KG1 (cell line): ENCODE data around the gene ZNF77.
"Not testable (repeated sequence)": the region's sequence is repeated elsewhere in the genome, so short reads cannot be mapped to it uniquely, and the experiment has no call there.

Experiments
- DNase-seq: peaks from one replicate; lab custom pipeline; 2025; lab: John Stamatoyannopoulos, UW

Gene ZNF77

GRCh38 chr19:2970201-2970835 lies 25.5 kb upstream of the ZNF77 start:
- no peak for DNase-seq

- DNase-seq, result no peak
Observed at GRCh38 chr19:2969104-2969504, 24.3 kb upstream of the ZNF77 start.

GRCh38 chr19:2967972-2968371 lies 23.2 kb upstream of the ZNF77 start:
- DNase-seq, result no peak

GRCh38 chr19:2964874-2965273 lies 20.1 kb upstream of the ZNF77 start:
- DNase-seq, result no peak

- DNase-seq, result not testable (repeated sequence)
Observed at GRCh38 chr19:2963631-2964030, 18.9 kb upstream of the ZNF77 start.

GRCh38 chr19:2963122-2963521 lies 18.4 kb upstream of the ZNF77 start:
- DNase-seq, result no peak

- DNase-seq, result peak; percentile 67
Observed at GRCh38 chr19:2962018-2962670, 17.4 kb upstream of the ZNF77 start.

GRCh38 chr19:2960120-2960519 lies 15.3 kb upstream of the ZNF77 start:
- no peak for DNase-seq

- no peak for DNase-seq
Observed at GRCh38 chr19:2957160-2957559, 12.4 kb upstream of the ZNF77 start.

- DNase-seq, result no peak
Observed at GRCh38 chr19:2952953-2953481, 8.2 kb upstream of the ZNF77 start.

- DNase-seq, result peak; percentile 98
Observed at GRCh38 chr19:2950286-2951124, 5.7 kb upstream of the ZNF77 start.

- peak; percentile 66 for DNase-seq
Observed at GRCh38 chr19:2949939-2950285, 5.1 kb upstream of the ZNF77 start.

GRCh38 chr19:2945575-2946184 lies 909 bp upstream of the ZNF77 start:
- no peak for DNase-seq

- no peak for DNase-seq
Observed at GRCh38 chr19:2944403-2944774, 382 bp downstream of the ZNF77 start.

- DNase-seq, result no peak
Observed at GRCh38 chr19:2942928-2943640, 1.7 kb downstream of the ZNF77 start.

GRCh38 chr19:2935863-2936262 lies 8.9 kb downstream of the ZNF77 start:
- not testable (repeated sequence) for DNase-seq

- no peak for DNase-seq
Observed at GRCh38 chr19:2933490-2933910, 11.3 kb downstream of the ZNF77 start.

GRCh38 chr19:2927032-2927430 lies 17.7 kb downstream of the ZNF77 start:
- no peak for DNase-seq

- no peak for DNase-seq
Observed at GRCh38 chr19:2926341-2927031, 18.3 kb downstream of the ZNF77 start.

GRCh38 chr19:2923510-2923909 lies 21.3 kb downstream of the ZNF77 start:
- DNase-seq, result no peak

GRCh38 chr19:2922987-2923386 lies 21.8 kb downstream of the ZNF77 start:
- DNase-seq, result no peak
